ENCODE results near the gene ARL14EP. TPM values are rescaled to one million over a fixed set of nuclear protein-coding genes. Genes with fewer than 3 reads are reported as not detected.

Gene ARL14EP
- total and polyA plus RNA-seq, 2 of the 8 experiments (the other 6 are each of a cell fraction or from before 2014, with no cell fraction given) = 14.3 to 29.6 TPM

DNA sequence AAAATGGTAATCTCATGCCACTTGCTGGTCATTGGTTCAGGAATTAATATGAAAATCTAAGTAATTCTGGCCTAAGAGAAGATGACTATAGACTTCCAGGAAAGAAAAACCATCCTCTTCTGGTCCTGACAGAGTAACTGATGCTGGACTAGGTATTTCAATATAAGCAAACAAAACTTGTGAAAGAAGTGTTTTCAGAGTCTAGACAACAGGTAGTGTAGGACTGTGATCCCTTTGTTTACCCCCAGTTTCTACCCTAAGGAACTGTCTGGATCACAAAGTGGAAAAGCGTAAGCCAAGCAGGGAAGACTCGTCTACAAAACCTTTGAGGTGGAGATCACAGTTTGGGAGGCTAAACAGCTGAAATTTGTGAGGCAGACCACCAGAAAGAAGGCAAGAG is 30.4 kb upstream of the ARL14EP start:
- no peaks in the 10 kb centered on the region for H3K36me3 ChIP-seq (ENCODE audit: control insufficient read depth in 2 of 4, insufficient read depth in 4 of 4, low read length in 3 of 4)
- FAIRE-seq (no peak), DNase-seq (ENCODE audit: low read depth in 1 of 2, low spot score in 2 of 2) (no peak)
- H4K91ac ChIP-seq (replicated peaks; ENCODE audit: insufficient read length, low read length) = no peak overlapping the region
- H3K27me3 ChIP-seq (replicated peaks in 1 of 4; ENCODE audit: control insufficient read depth in 3 of 4, extremely low read depth in 1 of 4, insufficient read depth in 3 of 4, low read length in 3 of 4) = no peaks in the 10 kb centered on the region
- no peak overlapping the region for H4K8ac ChIP-seq (ENCODE audit: extremely low read depth, insufficient read depth, low read length)
- no peak overlapping the region for H3K4me3 ChIP-seq (ENCODE audit: extremely low read depth in 1 of 4, insufficient read depth in 2 of 4, low read depth in 3 of 4, low read length in 4 of 4)
- H3K4me2 ChIP-seq (ENCODE audit: insufficient read depth in 1 of 2, low read depth in 2 of 2, low read length in 2 of 2) = no peak overlapping the region
- H2BK5ac ChIP-seq (ENCODE audit: low read depth, low read length) = no peak overlapping the region
- H2BK15ac ChIP-seq (ENCODE audit: low read length) = no peak overlapping the region
- no peak overlapping the region for H3K23ac ChIP-seq (ENCODE audit: insufficient read length)
- POLR2A ChIA-PET (ENCODE audit: partially characterized antibody) = no interaction called here
- no peak overlapping the region for H3K56ac ChIP-seq (replicated peaks; ENCODE audit: insufficient read length, low read depth, low read length)
- H3K4me1 ChIP-seq (replicated peaks in 1 of 4; ENCODE audit: control insufficient read depth in 3 of 4, insufficient read depth in 4 of 4, low read length in 3 of 4) = no peaks in the 10 kb centered on the region
- H3K9me3 ChIP-seq (ENCODE audit: insufficient read depth in 2 of 2, low read depth in 1 of 2, low read length in 1 of 2) = no peaks in the 10 kb centered on the region
- H2AK5ac ChIP-seq (ENCODE audit: low read depth, low read length) = no peak overlapping the region
- H3K14ac ChIP-seq (ENCODE audit: insufficient read length) = no peak overlapping the region
- no peaks in the 10 kb centered on the region for H4K20me1 ChIP-seq (replicated peaks in 1 of 2; ENCODE audit: control insufficient read depth in 1 of 2, insufficient read depth in 2 of 2, low read length in 2 of 2)
- CTCF ChIA-PET (ENCODE audit: partially characterized antibody) = interaction anchor here (1.0 kb wide), 1 partner anchor 860 kb away, joined by 3 read pairs; no protein-coding TSS in a partner anchor
- H2AFZ ChIP-seq (ENCODE audit: low read length) = peak overlapping the region; percentile 81; the same call in 1 of the 2 replicates
- no peaks in the 10 kb centered on the region for H3K23me2 ChIP-seq (ENCODE audit: low read depth, low read length)
- H3K27ac ChIP-seq (ENCODE audit: low read depth, low read length) = no peak overlapping the region
- no peaks in the 10 kb centered on the region for H3K79me2 ChIP-seq (ENCODE audit: control insufficient read depth in 1 of 2, insufficient read depth in 2 of 2, low read length in 2 of 2)
- no peak overlapping the region for H3K18ac ChIP-seq (ENCODE audit: extremely low read depth, low read length)
- H4K5ac ChIP-seq (ENCODE audit: insufficient read length, low read depth, low read length) = no peak overlapping the region
- H2BK20ac ChIP-seq (ENCODE audit: low read length) = no peak overlapping the region
- no peak overlapping the region for H2BK120ac ChIP-seq (replicated peaks; ENCODE audit: low read depth, low read length)
- no peaks in the 10 kb centered on the region for H3K79me1 ChIP-seq (ENCODE audit: low read depth, low read length)
- H2BK12ac ChIP-seq (ENCODE audit: low read depth, low read length) = no peak overlapping the region
- H3K4ac ChIP-seq (replicated peaks; ENCODE audit: insufficient read length, low read depth, low read length) = no peak overlapping the region
- WGBS, 2 experiments (ENCODE audit: extremely low coverage in 1 of 2, insufficient coverage in 1 of 2, insufficient read length in 1 of 2, insufficient replicate concordance in 2 of 2, low coverage in 1 of 2, low lambda C conversion rate in 2 of 2, missing lambda C conversion rate in 1 of 2) = 85% methylated on average over 2 of the region's 2 CpGs; no CpG with 5 or more reads in 1 of the 2 experiments
- no peak overlapping the region for H3K9ac ChIP-seq (replicated peaks in 1 of 4; ENCODE audit: extremely low read depth in 1 of 4, low read depth in 3 of 4, low read length in 3 of 4)
- TF ChIP-seq HDAC2 (IDR thresholded peaks at IDR 0.05; ENCODE audit: borderline replicate concordance in 1 of 2, low read depth in 2 of 2, low read length in 2 of 2) (no peak), SP1 (IDR thresholded peaks at IDR 0.05; ENCODE audit: low read depth, low read length) (no peak), PHF8 (conservative IDR thresholded peaks at IDR 0.05; ENCODE audit: low read depth, low read length) (no peak), SIN3A (conservative IDR thresholded peaks at IDR 0.05 in 1 of 2, IDR thresholded peaks at IDR 0.05 in 1 of 2; ENCODE audit: low read depth in 1 of 2, low read length in 2 of 2) (no peak), CREB1 (IDR thresholded peaks at IDR 0.05) (no peak), RBBP5 (IDR thresholded peaks at IDR 0.05; ENCODE audit: borderline replicate concordance, low read depth, low read length) (no peak), SAP30 (IDR thresholded peaks at IDR 0.05; ENCODE audit: insufficient read depth, insufficient replicate concordance, low read length) (no peak), CEBPB (IDR thresholded peaks at IDR 0.05; ENCODE audit: low read depth, low read length) (no peak), POU5F1 (IDR thresholded peaks at IDR 0.05; ENCODE audit: low read depth, low read length) (no peak), CBX5 (IDR thresholded peaks at IDR 0.05; ENCODE audit: low read depth, low read length) (no peak)
- TF ChIP-seq, protein P1, sequence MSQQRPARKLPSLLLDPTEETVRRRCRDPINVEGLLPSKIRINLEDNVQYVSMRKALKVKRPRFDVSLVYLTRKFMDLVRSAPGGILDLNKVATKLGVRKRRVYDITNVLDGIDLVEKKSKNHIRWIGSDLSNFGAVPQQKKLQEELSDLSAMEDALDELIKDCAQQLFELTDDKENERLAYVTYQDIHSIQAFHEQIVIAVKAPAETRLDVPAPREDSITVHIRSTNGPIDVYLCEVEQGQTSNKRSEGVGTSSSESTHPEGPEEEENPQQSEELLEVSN (IDR thresholded peaks at IDR 0.05) = no peak
- TF ChIP-seq, protein P2, sequence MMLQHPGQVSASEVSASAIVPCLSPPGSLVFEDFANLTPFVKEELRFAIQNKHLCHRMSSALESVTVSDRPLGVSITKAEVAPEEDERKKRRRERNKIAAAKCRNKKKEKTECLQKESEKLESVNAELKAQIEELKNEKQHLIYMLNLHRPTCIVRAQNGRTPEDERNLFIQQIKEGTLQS (IDR thresholded peaks at IDR 0.05; ENCODE audit: insufficient read depth, low read depth, low read length) = no peak

Measured in H1 (cell line).